ENCODE measurements around the gene RBM19.

GRCh38 chr12:113924341-113924740 is 41.8 kb downstream of the RBM19 start:
- TF ChIP-seq CTCF (conservative IDR thresholded peaks at IDR 0.05) (no peak), ZFX (IDR thresholded peaks at IDR 0.05) (no peak)
